GM18861 (cell line): Measurements from ENCODE around the gene SPP1.
"Not testable (repeated sequence)": the region's sequence is repeated elsewhere in the genome, so short reads cannot be mapped to it uniquely, and the experiment has no call there.

Experiments used
- ATAC-seq: cut with Tn5 transposase; IDR thresholded peaks from one replicate; pipeline ENCODE4 v1.9.1; 2021; ENCODE audit not compliant: unreplicated experiment

SPP1 gene

GRCh38 chr4:88017516-88018297, 42.2 kb downstream of the SPP1 start:
- ATAC-seq: no peak

- ATAC-seq: no peak
Measured at GRCh38 chr4:88018466-88018865, 43.0 kb downstream of the SPP1 start.

- no peak for ATAC-seq
Measured at GRCh38 chr4:88021824-88022223, 46.3 kb downstream of the SPP1 start.

GRCh38 chr4:88022289-88022688, 46.8 kb downstream of the SPP1 start:
- ATAC-seq: no peak

- not testable (repeated sequence) for ATAC-seq
Measured at GRCh38 chr4:88025868-88026661, 50.6 kb downstream of the SPP1 start.

- no peak for ATAC-seq
Measured at GRCh38 chr4:88027611-88028608, 52.4 kb downstream of the SPP1 start.

GRCh38 chr4:88028946-88029345, 53.4 kb downstream of the SPP1 start:
- ATAC-seq: no peak

GRCh38 chr4:88029556-88029955, 54.0 kb downstream of the SPP1 start:
- ATAC-seq: no peak

- no peak for ATAC-seq
Measured at GRCh38 chr4:88030565-88031310, 55.2 kb downstream of the SPP1 start.
